Measurements from ENCODE around the gene KIF9.
"Not testable (repeated sequence)": the region's sequence is repeated elsewhere in the genome, so short reads cannot be mapped to it uniquely, and the experiment has no call there.

KIF9 gene

DNA sequence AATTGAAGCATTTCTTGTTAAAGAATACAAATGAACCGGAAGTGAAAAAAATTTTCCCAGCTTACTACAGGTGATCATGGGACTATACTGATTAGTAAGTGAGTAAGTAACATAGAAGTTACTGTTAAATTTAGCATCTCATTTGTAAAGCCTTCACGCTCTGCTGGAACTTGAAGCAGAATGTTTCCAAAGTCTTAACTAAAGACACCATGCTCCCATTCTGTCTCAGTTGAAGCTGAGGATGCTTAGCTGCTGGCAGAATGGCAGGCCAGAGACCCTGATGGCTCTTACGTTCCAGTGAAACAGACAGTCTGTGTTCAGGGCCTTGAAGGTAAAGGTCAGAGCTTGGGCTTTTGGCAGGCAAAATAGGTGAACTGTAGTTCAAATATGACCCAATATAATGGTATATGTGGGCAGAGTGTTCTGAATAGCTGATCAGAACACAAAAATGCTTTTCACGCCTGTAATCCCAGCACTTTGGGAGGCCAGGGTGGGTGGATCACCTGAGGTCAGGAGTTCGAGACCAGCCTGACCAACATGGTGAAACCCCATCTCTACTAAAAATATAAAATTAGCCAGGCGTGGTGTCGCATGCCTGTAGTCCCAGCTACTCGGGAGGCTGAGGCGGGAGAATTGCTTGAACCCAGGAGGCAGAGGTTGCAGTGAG, 9.3 kb upstream of the KIF9 start:
- not testable (repeated sequence) for DNase-seq

GRCh38 chr3:47291158-47291753, 8.7 kb upstream of the KIF9 start:
- DNase-seq: peak; percentile 35

GRCh38 chr3:47288966-47289910, 6.6 kb upstream of the KIF9 start:
- DNase-seq: no peak

GRCh38 chr3:47283591-47284364, 1.2 kb upstream of the KIF9 start:
- DNase-seq: peak; percentile 56

- peak; percentile 52 for DNase-seq
Observed at GRCh38 chr3:47283193-47283537, 566 bp upstream of the KIF9 start.

- DNase-seq: no peak
Observed at GRCh38 chr3:47280519-47280918, 2.1 kb downstream of the KIF9 start.

DNA sequence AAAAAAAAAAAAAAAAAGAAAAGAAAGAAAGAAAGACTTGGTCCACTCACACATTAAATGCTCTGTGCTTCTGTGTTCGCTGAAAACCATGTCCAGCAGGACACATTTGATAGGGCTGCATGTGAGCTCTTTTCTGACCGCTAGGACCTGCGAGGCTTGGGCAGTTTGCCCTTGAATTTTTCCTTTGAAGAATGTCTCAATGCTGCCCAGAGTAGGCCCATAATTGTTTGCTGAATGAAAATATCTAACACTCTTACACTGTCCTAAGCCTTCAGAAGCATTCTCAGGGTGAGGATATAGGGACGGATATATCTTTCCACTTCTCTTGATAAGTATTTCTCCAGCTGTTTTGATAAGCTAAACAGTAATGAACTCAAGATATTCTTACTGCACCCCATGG, 6.0 kb downstream of the KIF9 start:
- no peak for DNase-seq

- no peak for DNase-seq
Observed at GRCh38 chr3:47274652-47275051, 7.9 kb downstream of the KIF9 start.

GRCh38 chr3:47273564-47273963, 9.0 kb downstream of the KIF9 start:
- DNase-seq: no peak

DNA sequence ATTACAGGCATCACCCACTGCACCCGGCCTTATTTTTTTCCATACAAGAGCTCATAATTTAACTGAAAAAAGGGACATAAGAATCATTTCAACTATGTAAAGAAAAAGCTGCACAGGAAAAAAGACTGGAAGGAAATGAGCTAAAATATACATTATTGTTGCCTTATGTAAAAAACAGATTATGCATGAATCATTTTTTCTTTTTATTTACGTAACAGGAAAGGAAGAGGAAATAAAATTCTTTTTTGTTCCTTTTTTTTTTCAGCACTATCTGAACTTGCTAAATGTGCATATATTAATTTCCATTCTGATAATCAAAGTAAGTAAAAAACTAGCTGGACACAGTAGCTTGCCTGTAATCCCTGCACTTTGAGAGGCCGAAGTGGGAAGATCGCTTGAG, 12.1 kb downstream of the KIF9 start:
- no peak for DNase-seq

DNA sequence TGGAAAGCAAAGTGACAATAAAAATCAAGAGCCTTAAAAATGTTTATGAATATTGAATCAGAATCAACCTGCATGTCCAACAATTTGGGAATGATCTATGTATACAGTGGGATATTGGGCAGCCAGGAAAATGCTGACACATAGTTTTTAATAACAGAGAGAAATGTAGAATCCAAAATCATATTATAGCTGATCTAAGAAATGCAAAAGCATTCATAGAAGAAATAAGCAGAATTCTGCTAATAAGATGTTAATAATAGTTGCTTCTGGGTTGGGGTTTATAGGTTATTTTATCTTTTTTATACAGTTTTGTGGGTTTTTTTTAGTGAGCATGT, 15.1 kb downstream of the KIF9 start:
- no peak for DNase-seq

- DNase-seq: peak; percentile 95
Observed at GRCh38 chr3:47266709-47267489, 15.7 kb downstream of the KIF9 start.

- DNase-seq: no peak
Observed at GRCh38 chr3:47265725-47266428, 16.7 kb downstream of the KIF9 start.

DNA sequence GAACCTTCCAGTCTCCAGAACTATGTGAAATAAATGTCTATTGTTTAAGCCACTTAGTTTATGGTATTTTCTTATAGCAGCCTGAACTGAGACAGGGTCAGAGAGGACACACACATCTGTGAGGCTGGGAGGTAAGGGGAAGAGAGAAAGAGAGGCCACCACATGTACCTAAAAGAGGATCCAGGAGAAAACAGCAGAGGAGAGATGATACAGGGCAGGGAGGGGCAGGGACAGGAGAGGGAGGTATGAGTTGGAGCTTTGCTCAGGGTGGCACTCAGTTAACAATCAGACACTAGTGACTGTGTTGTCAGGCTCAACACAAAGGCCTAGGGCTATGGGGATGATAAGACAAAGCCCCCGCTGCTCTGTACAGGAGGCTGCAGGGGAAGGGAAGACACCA, 17.6 kb downstream of the KIF9 start:
- no peak for DNase-seq

DNA sequence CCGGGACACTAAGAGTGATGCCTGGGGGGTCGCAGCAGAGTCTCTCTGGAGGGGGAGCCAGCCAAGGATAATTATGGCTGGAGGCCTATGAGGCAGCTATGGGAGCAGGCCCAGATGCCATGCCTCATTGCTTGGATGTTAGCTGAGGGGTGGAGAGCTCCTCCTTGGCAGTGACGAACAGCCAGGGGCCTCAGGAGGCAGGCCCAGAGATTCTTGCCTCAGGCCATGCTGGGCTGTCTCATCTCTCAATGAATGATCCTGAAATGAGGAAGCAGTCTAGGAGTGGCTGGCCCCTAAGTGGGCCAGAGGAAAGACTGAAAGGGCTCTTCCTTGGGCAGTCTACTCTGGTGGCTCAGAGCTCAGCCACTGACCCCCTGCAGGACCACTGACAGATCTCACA, 21.3 kb downstream of the KIF9 start:
- no peak for DNase-seq

- no peak for DNase-seq
Observed at GRCh38 chr3:47260605-47261004, 22.0 kb downstream of the KIF9 start.

DNA sequence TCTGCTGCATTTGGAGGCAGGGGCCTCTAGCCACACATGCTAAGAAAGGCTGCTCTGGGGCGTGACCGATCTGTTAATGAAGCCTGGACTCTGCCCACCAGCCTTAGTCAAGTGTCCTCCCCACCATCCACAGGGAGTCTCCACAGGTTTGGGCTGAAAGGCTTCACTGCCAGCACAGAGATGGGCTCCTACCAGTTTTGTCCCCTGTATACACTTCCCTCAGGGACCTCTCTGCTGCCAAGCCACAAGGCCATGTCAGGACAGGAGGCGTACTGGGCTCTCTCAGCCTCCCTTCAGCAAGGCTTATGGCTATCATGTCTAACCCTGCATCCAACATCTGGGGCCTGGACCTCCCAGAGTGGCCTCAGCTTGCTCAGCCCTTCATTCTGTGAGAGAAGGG, 23.5 kb downstream of the KIF9 start:
- DNase-seq: no peak

- DNase-seq: not testable (repeated sequence)
Observed at GRCh38 chr3:47256331-47256730, 26.3 kb downstream of the KIF9 start.

GRCh38 chr3:47251689-47252088, 30.9 kb downstream of the KIF9 start:
- peak; percentile 24 for DNase-seq

DNA sequence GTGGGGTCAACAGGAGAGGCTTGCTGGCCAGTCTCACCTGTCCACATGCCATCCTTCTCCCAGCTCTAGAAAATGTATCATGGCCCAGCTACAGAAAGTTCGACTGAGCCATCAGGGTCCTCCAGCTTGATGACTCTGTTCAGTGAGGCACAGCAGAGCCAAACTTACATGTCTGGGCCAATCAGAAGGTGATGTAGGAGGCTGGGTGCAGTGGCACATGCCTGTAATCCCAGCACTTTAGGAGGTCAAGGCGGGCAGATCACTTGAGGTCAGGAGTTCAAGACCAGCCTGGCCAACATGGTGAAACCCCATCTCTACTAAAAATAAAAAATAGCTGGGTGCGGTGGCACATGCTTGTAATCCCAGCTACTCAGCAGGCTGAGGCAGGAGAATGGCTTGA, 31.5 kb downstream of the KIF9 start:
- not testable (repeated sequence) for DNase-seq

DNA sequence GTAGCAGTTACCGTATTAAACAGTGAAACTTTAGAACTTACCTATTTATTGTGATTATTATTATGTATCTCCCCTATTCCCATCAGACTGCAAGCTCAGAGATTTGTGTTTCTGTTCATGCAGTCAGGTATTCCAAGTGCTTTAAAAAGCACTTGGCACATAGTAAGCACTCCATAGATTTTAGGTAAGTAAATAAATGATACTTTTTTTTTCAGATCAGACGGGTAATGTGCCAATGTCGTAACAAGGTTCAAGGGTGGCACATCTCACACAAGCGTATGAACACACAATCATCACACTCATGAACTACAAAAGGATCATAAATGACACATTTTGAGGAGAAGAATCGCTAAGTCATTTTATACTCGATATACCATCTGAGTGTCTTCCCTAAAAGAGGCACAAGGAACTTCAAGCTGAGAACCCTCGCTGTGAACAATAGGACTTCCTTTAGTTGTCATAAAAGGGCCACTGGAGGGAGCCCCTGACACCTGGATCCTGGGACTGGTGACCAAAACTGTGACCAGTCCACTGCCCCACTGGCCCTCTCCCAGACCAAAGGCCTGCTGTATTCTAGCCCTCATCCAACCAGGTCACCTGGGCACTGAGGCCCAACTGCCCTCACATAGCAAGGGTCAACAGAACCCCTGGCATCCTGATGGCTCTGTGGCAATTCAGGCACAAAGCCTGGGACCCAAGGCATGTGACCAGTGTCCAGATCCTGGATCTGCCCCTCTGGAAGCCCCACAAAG, 32.1 kb downstream of the KIF9 start:
- DNase-seq: peak; percentile 71

All from hematopoietic multipotent progenitor cell treated with erythropoietin and hydrocortisone succinate and interleukin-3 and kit ligand, for 6 days (in vitro differentiated cells).